ENCODE measurements around the gene CTSO.

CTSO gene

DNA sequence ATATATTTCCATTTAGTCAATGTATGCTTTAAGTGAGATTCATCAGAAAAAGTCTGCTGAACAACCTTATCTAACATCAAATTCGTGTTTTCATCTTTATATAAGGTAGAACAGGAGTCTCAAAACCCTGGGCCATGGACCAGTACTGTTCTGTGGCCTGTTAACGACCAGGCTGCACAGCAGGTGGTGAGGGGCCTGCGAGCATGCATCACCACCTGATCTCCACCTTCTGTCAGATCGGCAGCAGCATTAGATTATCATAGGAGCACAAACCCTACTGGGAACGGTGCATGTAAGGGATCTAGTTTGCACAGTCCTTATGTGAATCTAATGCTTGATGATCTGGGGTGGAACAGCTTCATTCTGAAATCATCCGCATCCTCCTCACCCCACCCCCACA, 3.2 kb downstream of the CTSO start:
- H4K20me1 ChIP-seq (ENCODE audit: control insufficient read depth, insufficient read depth, low read depth, low read length): no peaks in the 10 kb centered on the region
- peaks cover 3% of the 10 kb centered on the region; the same call in 1 of the 2 replicates for H3F3A ChIP-seq (ENCODE audit: control insufficient read depth, insufficient read depth)
- H3K79me2 ChIP-seq (ENCODE audit: control insufficient read depth, low read length): no peaks in the 10 kb centered on the region
- H3K4me1 ChIP-seq (ENCODE audit: control insufficient read depth, low read length): peaks cover 6% of the 10 kb centered on the region
- H3K9me2 ChIP-seq (replicated peaks; ENCODE audit: control insufficient read depth, low read length): no peaks in the 10 kb centered on the region
- no peaks in the 10 kb centered on the region for H3K36me3 ChIP-seq (ENCODE audit: control insufficient read depth, low read length)
- H3K9me3 ChIP-seq (ENCODE audit: control insufficient read depth, insufficient read depth, low read length): no peaks in the 10 kb centered on the region
- no peak overlapping the region for H3K27ac ChIP-seq (ENCODE audit: low read depth, low read length)
- no peaks in the 10 kb centered on the region for H3K27me3 ChIP-seq (ENCODE audit: control insufficient read depth, low read length)
- H3K4me2 ChIP-seq (ENCODE audit: low read length): no peak overlapping the region
- no peak overlapping the region for H3K4me3 ChIP-seq (ENCODE audit: low read length)
- TF ChIP-seq EZH2phosphoT487 (IDR thresholded peaks at IDR 0.05; ENCODE audit: borderline replicate concordance, low read length): no peak

DNA sequence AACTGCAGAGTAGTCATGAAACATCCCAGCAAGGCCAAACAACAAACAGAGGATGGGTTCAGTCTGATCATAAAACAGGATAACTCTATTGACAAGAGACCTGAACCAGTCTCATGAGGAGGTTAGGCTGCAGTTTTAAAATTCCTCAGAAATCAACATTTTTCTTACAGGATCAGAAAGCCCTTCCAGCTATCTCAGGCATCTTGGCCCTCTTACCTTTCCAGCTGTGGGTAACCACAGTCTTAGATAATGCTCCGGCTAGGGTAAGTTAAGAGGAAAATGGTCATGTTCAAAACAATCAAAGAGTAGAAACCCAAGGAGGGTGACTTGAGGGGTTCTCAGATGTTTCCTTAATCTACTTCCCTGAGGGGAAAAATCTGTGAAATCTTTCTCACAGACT, 5.1 kb downstream of the CTSO start:
- H3K27ac ChIP-seq (ENCODE audit: low read depth, low read length): no peak overlapping the region
- H4K20me1 ChIP-seq (ENCODE audit: control insufficient read depth, insufficient read depth, low read depth, low read length): no peaks in the 10 kb centered on the region
- no peaks in the 10 kb centered on the region for H3K27me3 ChIP-seq (ENCODE audit: control insufficient read depth, low read length)
- no peaks in the 10 kb centered on the region for H3K9me3 ChIP-seq (ENCODE audit: control insufficient read depth, insufficient read depth, low read length)
- H3K79me2 ChIP-seq (ENCODE audit: control insufficient read depth, low read length): no peaks in the 10 kb centered on the region
- H3K9me2 ChIP-seq (replicated peaks; ENCODE audit: control insufficient read depth, low read length): no peaks in the 10 kb centered on the region
- no peak overlapping the region for H3K4me3 ChIP-seq (ENCODE audit: low read length)
- no peaks in the 10 kb centered on the region; the same call in 1 of the 2 replicates for H3K4me1 ChIP-seq (ENCODE audit: control insufficient read depth, low read length)
- TF ChIP-seq CTCF (IDR thresholded peaks at IDR 0.05; ENCODE audit: low read depth, low read length, poor library complexity, severe bottlenecking) (no peak), EZH2phosphoT487 (IDR thresholded peaks at IDR 0.05; ENCODE audit: borderline replicate concordance, low read length) (no peak)
- H3K4me2 ChIP-seq (ENCODE audit: low read length): no peak overlapping the region
- H3K36me3 ChIP-seq (ENCODE audit: control insufficient read depth, low read length): no peaks in the 10 kb centered on the region
- H3F3A ChIP-seq (ENCODE audit: control insufficient read depth, insufficient read depth): peaks cover 3% of the 10 kb centered on the region; the same call in 1 of the 2 replicates

DNA sequence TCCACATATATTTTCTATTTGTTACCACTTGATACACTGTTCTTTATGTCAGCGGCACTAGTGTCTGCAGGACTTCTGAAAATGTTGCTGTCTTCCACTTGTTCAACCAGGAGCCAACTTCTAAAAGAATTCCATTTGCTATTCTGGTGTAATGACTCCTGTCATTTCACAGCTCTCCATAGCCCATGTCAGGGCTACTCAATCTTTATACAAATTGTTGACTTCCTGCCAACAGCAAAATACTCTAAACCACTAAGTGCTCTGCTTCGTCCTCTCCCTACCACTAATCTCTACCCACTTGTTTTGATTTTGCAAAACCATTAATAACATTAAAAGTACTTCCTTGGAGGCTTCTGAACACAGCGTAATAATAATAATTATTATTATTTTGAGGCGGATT, 7.2 kb downstream of the CTSO start:
- no peaks in the 10 kb centered on the region for H3K9me3 ChIP-seq (ENCODE audit: control insufficient read depth, insufficient read depth, low read length)
- no peaks in the 10 kb centered on the region for H3F3A ChIP-seq (ENCODE audit: control insufficient read depth, insufficient read depth)
- H3K36me3 ChIP-seq (ENCODE audit: control insufficient read depth, low read length): no peaks in the 10 kb centered on the region
- no peaks in the 10 kb centered on the region for H3K4me1 ChIP-seq (ENCODE audit: control insufficient read depth, low read length)
- H3K9me2 ChIP-seq (replicated peaks; ENCODE audit: control insufficient read depth, low read length): no peaks in the 10 kb centered on the region
- TF ChIP-seq CTCF (IDR thresholded peaks at IDR 0.05; ENCODE audit: low read depth, low read length, poor library complexity, severe bottlenecking) (no peak), EZH2phosphoT487 (IDR thresholded peaks at IDR 0.05; ENCODE audit: borderline replicate concordance, low read length) (no peak)
- no peaks in the 10 kb centered on the region for H3K27me3 ChIP-seq (ENCODE audit: control insufficient read depth, low read length)
- no peak overlapping the region for H3K4me2 ChIP-seq (ENCODE audit: low read length)
- no peaks in the 10 kb centered on the region for H4K20me1 ChIP-seq (ENCODE audit: control insufficient read depth, insufficient read depth, low read depth, low read length)
- H3K4me3 ChIP-seq (ENCODE audit: low read length): no peak overlapping the region
- no peak overlapping the region for H3K27ac ChIP-seq (ENCODE audit: low read depth, low read length)
- no peaks in the 10 kb centered on the region for H3K79me2 ChIP-seq (ENCODE audit: control insufficient read depth, low read length)

- H3K9me2 ChIP-seq (replicated peaks; ENCODE audit: control insufficient read depth, low read length): no peaks in the 10 kb centered on the region
- H3K4me1 ChIP-seq (ENCODE audit: control insufficient read depth, low read length): no peaks in the 10 kb centered on the region
- H3K27ac ChIP-seq (ENCODE audit: low read depth, low read length): no peak overlapping the region
- H3K9me3 ChIP-seq (ENCODE audit: control insufficient read depth, insufficient read depth, low read length): no peaks in the 10 kb centered on the region
- no peaks in the 10 kb centered on the region for H3K36me3 ChIP-seq (ENCODE audit: control insufficient read depth, low read length)
- no peaks in the 10 kb centered on the region for H4K20me1 ChIP-seq (ENCODE audit: control insufficient read depth, insufficient read depth, low read depth, low read length)
- no peaks in the 10 kb centered on the region for H3F3A ChIP-seq (ENCODE audit: control insufficient read depth, insufficient read depth)
- H3K27me3 ChIP-seq (ENCODE audit: control insufficient read depth, low read length): no peaks in the 10 kb centered on the region
- no peak overlapping the region for H3K4me2 ChIP-seq (ENCODE audit: low read length)
- TF ChIP-seq CTCF (IDR thresholded peaks at IDR 0.05; ENCODE audit: low read depth, low read length, poor library complexity, severe bottlenecking): no peak
- no peak for TF ChIP-seq EZH2phosphoT487 (IDR thresholded peaks at IDR 0.05; ENCODE audit: borderline replicate concordance, low read length)
- H3K79me2 ChIP-seq (ENCODE audit: control insufficient read depth, low read length): no peaks in the 10 kb centered on the region
- H3K4me3 ChIP-seq (ENCODE audit: low read length): no peak overlapping the region
Measured at GRCh38 chr4:155944516-155944915, 9.2 kb downstream of the CTSO start.

Measured in DOHH2 (cell line).